ENCODE results near the gene WDR38. TPM values are rescaled to one million over a fixed set of nuclear protein-coding genes. Genes with fewer than 3 reads are reported as not detected.

Gene WDR38
- total and polyA plus RNA-seq, 9 of the 15 experiments (the other 6 are each of a cell fraction or from before 2014, with no cell fraction given): not detected

GRCh38 chr9:124861342-124862229, 8.3 kb downstream of the WDR38 start, which contains the start of the genes ARPC5L and RPL35 (continued):
- peak; percentile 39; the same call in 1 of the 2 replicates for TF ChIP-seq MXI1 (IDR thresholded peaks at IDR 0.05; ENCODE audit: low read depth, low read length)
- TF ChIP-seq ZSCAN29 (IDR thresholded peaks at IDR 0.05): 0 out of 2 replicates have a peak, but pooled peaks have one; percentile 52
- peak; percentile 34; the same call in 1 of the 2 replicates for TF ChIP-seq THAP12 (CRISPR knock-in tag; IDR thresholded peaks at IDR 0.05)
- peak in 1 of 2 experiments; percentile 78; a peak in 1 of 4 replicates for TF ChIP-seq HDAC1 (IDR thresholded peaks at IDR 0.05)
- peak in 1 of 2 experiments; percentile 61; a peak in 1 of 4 replicates for TF ChIP-seq MLX (CRISPR knock-in tag; conservative IDR thresholded peaks at IDR 0.05)
- TF ChIP-seq ZBTB49 (CRISPR knock-in tag; IDR thresholded peaks at IDR 0.05; ENCODE audit: borderline replicate concordance): 0 out of 2 replicates have a peak, but pooled peaks have one; percentile 32
- no peak for TF ChIP-seq ZEB2 (IDR thresholded peaks at IDR 0.05)
- 0 out of 2 replicates have a peak, but pooled peaks have one; percentile 7 for TF ChIP-seq TEAD4 (IDR thresholded peaks at IDR 0.05; ENCODE audit: low read length)
- TF ChIP-seq TEAD4 (CRISPR knock-in tag; IDR thresholded peaks at IDR 0.05; ENCODE audit: borderline replicate concordance): no peak
- peak; percentile 12; the same call in 1 of the 2 replicates for TF ChIP-seq TGIF2 (CRISPR knock-in tag; IDR thresholded peaks at IDR 0.05)
- TF ChIP-seq ZNF511 (CRISPR knock-in tag; IDR thresholded peaks at IDR 0.05): peak; percentile 44; the same call in 1 of the 2 replicates
- no peak for TF ChIP-seq ZBTB5 (IDR thresholded peaks at IDR 0.05)
- peak; percentile 8 for TF ChIP-seq SP2 (IDR thresholded peaks at IDR 0.05; ENCODE audit: extremely low read depth, low read depth, low read length, poor library complexity, severe bottlenecking)
- TF ChIP-seq CBFA2T3 (IDR thresholded peaks at IDR 0.05): no peak

Measured in K562 (cell line).